T-helper 17 cell (primary cell): ENCODE results near the gene GFRA1. TPM values are rescaled to one million over a fixed set of nuclear protein-coding genes. Genes with fewer than 3 reads are reported as not detected.
"Not testable (repeated sequence)": the region's sequence is repeated elsewhere in the genome, so short reads cannot be mapped to it uniquely, and the experiment has no call there.

Source experiments
- ATAC-seq: fragments of 150-1000 bp; cut with Tn5 transposase; 2 replicates; pipeline ENCODE4 v1.10.0; 2021; ENCODE audit warnings: mild to moderate bottlenecking, moderate library complexity
- DNase-seq, 3 donors: peaks; one replicate each; pipeline versions ENCODE4 v3.0.0 to v3.0.0-alpha.2; 2020 to 2021
- H3K9me3 ChIP-seq: one replicate; pipeline ENCODE4 v1.7.0; 2013; ENCODE audit warnings: low read length, mild to moderate bottlenecking; ENCODE audit not compliant: control insufficient read depth, poor library complexity, severe bottlenecking
- H3K27ac Mint-ChIP-seq: one replicate; pipeline ENCODE4 v1.8.0; 2022; ENCODE audit warnings: mild to moderate bottlenecking, moderate library complexity, mixed read lengths
- H3K27me3 Mint-ChIP-seq: one replicate; pipeline ENCODE4 v1.8.0; 2022; ENCODE audit warnings: mixed read lengths
- H3K36me3 Mint-ChIP-seq: one replicate; pipeline ENCODE4 v1.8.0; 2022; ENCODE audit warnings: low read depth, mixed read lengths
- H3K4me1 Mint-ChIP-seq: one replicate; pipeline ENCODE4 v1.8.0; 2022; ENCODE audit warnings: mild to moderate bottlenecking, mixed read lengths
- H3K4me3 Mint-ChIP-seq: one replicate; pipeline ENCODE4 v1.8.0; 2022; ENCODE audit warnings: mild to moderate bottlenecking, moderate library complexity, mixed read lengths
- total RNA-seq, 4 donors: library from RNA in 2 of 4; stranded (reverse) in 2 of 4; gene quantifications; one replicate each; pipeline ENCODE4 v1.2.3 and lab custom pipeline; 2022 to 2026

GFRA1 gene
- total RNA-seq, 2 donors from 2014 or later, result not detected

GRCh38 chr10:116168329-116168728 is 104.7 kb downstream of the GFRA1 start:
- Mint-ChIP-seq H3K27ac (no peak overlapping the region), H3K4me3 (no peak overlapping the region), H3K27me3 (no peaks in the 10 kb centered on the region), H3K36me3 (no peaks in the 10 kb centered on the region), H3K4me1 (no peaks in the 10 kb centered on the region)
- DNase-seq, result no peak
- no peaks in the 10 kb centered on the region for H3K9me3 ChIP-seq
- no peak for ATAC-seq

- not testable (repeated sequence) for H3K4me3 Mint-ChIP-seq, DNase-seq, H3K27me3 Mint-ChIP-seq, ATAC-seq, H3K27ac Mint-ChIP-seq, H3K9me3 ChIP-seq, H3K36me3 Mint-ChIP-seq, H3K4me1 Mint-ChIP-seq
These were observed 107.1 kb downstream of the GFRA1 start for GRCh38 chr10:116165941-116166340.

- H3K4me3 Mint-ChIP-seq, result no peak overlapping the region
- H3K36me3 Mint-ChIP-seq, result no peaks in the 10 kb centered on the region
- no peaks in the 10 kb centered on the region for H3K27me3 Mint-ChIP-seq
- no peak overlapping the region for H3K27ac Mint-ChIP-seq
- DNase-seq, result no peak
- no peaks in the 10 kb centered on the region for H3K9me3 ChIP-seq
- H3K4me1 Mint-ChIP-seq, result no peaks in the 10 kb centered on the region
- ATAC-seq, result no peak
These were observed 108.7 kb downstream of the GFRA1 start for GRCh38 chr10:116164291-116164690.

GRCh38 chr10:116163333-116164131 is 109.5 kb downstream of the GFRA1 start:
- no peaks in the 10 kb centered on the region for H3K27me3 Mint-ChIP-seq
- no peak overlapping the region for H3K4me3 Mint-ChIP-seq

GRCh38 chr10:116162851-116163250 is 110.2 kb downstream of the GFRA1 start:
- H3K4me3 Mint-ChIP-seq, result no peak overlapping the region
- no peaks in the 10 kb centered on the region for H3K36me3 Mint-ChIP-seq
- H3K4me1 Mint-ChIP-seq, result no peaks in the 10 kb centered on the region
- DNase-seq, result no peak
- H3K9me3 ChIP-seq, result no peaks in the 10 kb centered on the region
- no peak overlapping the region for H3K27ac Mint-ChIP-seq
- ATAC-seq, result no peak
- H3K27me3 Mint-ChIP-seq, result no peaks in the 10 kb centered on the region

More at GRCh38 chr10:116163333-116164131, 109.5 kb downstream of the GFRA1 start:
- ATAC-seq, result no peak
- Mint-ChIP-seq H3K36me3 (no peaks in the 10 kb centered on the region), H3K4me1 (no peaks in the 10 kb centered on the region), H3K27ac (no peak overlapping the region)
- DNase-seq, result no peak
- H3K9me3 ChIP-seq, result no peaks in the 10 kb centered on the region

GRCh38 chr10:116160271-116160670 is 112.7 kb downstream of the GFRA1 start:
- H3K4me3 Mint-ChIP-seq, result no peak overlapping the region
- no peaks in the 10 kb centered on the region for H3K4me1 Mint-ChIP-seq
- DNase-seq (no peak), ATAC-seq (no peak)
- no peaks in the 10 kb centered on the region for H3K27me3 Mint-ChIP-seq
- no peak overlapping the region for H3K27ac Mint-ChIP-seq
- no peaks in the 10 kb centered on the region for H3K9me3 ChIP-seq
- no peaks in the 10 kb centered on the region for H3K36me3 Mint-ChIP-seq

GRCh38 chr10:116159197-116159596 is 113.8 kb downstream of the GFRA1 start:
- Mint-ChIP-seq H3K4me3 (no peak overlapping the region), H3K27me3 (no peaks in the 10 kb centered on the region), H3K4me1 (no peaks in the 10 kb centered on the region), H3K36me3 (no peaks in the 10 kb centered on the region), H3K27ac (no peak overlapping the region)
- no peak for DNase-seq
- H3K9me3 ChIP-seq, result no peaks in the 10 kb centered on the region
- ATAC-seq, result no peak

GRCh38 chr10:116158036-116158435 is 115.0 kb downstream of the GFRA1 start:
- no peaks in the 10 kb centered on the region for H3K36me3 Mint-ChIP-seq
- no peak overlapping the region for H3K4me3 Mint-ChIP-seq
- ATAC-seq (no peak), DNase-seq (no peak)
- no peaks in the 10 kb centered on the region for H3K9me3 ChIP-seq
- no peak overlapping the region for H3K27ac Mint-ChIP-seq
- no peaks in the 10 kb centered on the region for H3K27me3 Mint-ChIP-seq
- H3K4me1 Mint-ChIP-seq, result no peaks in the 10 kb centered on the region

- H3K4me3 Mint-ChIP-seq, result no peak overlapping the region
- no peak for DNase-seq
- H3K4me1 Mint-ChIP-seq, result no peaks in the 10 kb centered on the region
- ATAC-seq, result no peak
- H3K36me3 Mint-ChIP-seq, result no peaks in the 10 kb centered on the region
- H3K27ac Mint-ChIP-seq, result no peak overlapping the region
- H3K9me3 ChIP-seq, result no peaks in the 10 kb centered on the region
- H3K27me3 Mint-ChIP-seq, result no peaks in the 10 kb centered on the region
These were observed 115.5 kb downstream of the GFRA1 start for GRCh38 chr10:116157485-116157884.

GRCh38 chr10:116156819-116157218 is 116.2 kb downstream of the GFRA1 start:
- no peaks in the 10 kb centered on the region for H3K4me1 Mint-ChIP-seq

GRCh38 chr10:116155191-116155590 is 117.8 kb downstream of the GFRA1 start:
- no peak for DNase-seq
- no peaks in the 10 kb centered on the region for H3K4me1 Mint-ChIP-seq
- no peak overlapping the region for H3K4me3 Mint-ChIP-seq
- no peaks in the 10 kb centered on the region for H3K36me3 Mint-ChIP-seq
- H3K27me3 Mint-ChIP-seq, result no peaks in the 10 kb centered on the region
- no peak for ATAC-seq
- no peak overlapping the region for H3K27ac Mint-ChIP-seq
- H3K9me3 ChIP-seq, result no peaks in the 10 kb centered on the region

More at GRCh38 chr10:116156819-116157218, 116.2 kb downstream of the GFRA1 start:
- H3K9me3 ChIP-seq, result no peaks in the 10 kb centered on the region
- Mint-ChIP-seq H3K4me3 (no peak overlapping the region), H3K27ac (no peak overlapping the region), H3K36me3 (no peaks in the 10 kb centered on the region), H3K27me3 (no peaks in the 10 kb centered on the region)
- DNase-seq (no peak), ATAC-seq (no peak)

- no peak overlapping the region for H3K4me3 Mint-ChIP-seq
- H3K36me3 Mint-ChIP-seq, result no peaks in the 10 kb centered on the region
- no peak overlapping the region for H3K27ac Mint-ChIP-seq
- no peaks in the 10 kb centered on the region for H3K9me3 ChIP-seq
- H3K4me1 Mint-ChIP-seq, result no peaks in the 10 kb centered on the region
- no peaks in the 10 kb centered on the region for H3K27me3 Mint-ChIP-seq
- no peak for ATAC-seq
- DNase-seq, result no peak
These were observed 118.4 kb downstream of the GFRA1 start for GRCh38 chr10:116154651-116155050.

- ATAC-seq (no peak), DNase-seq (no peak)
- Mint-ChIP-seq H3K27ac (no peak overlapping the region), H3K36me3 (no peaks in the 10 kb centered on the region), H3K27me3 (no peaks in the 10 kb centered on the region), H3K4me1 (peaks cover 4% of the 10 kb centered on the region), H3K4me3 (no peak overlapping the region)
- no peaks in the 10 kb centered on the region for H3K9me3 ChIP-seq
These were observed 121.9 kb downstream of the GFRA1 start for GRCh38 chr10:116151076-116151475.

GRCh38 chr10:116150606-116151005 is 122.4 kb downstream of the GFRA1 start:
- no peak overlapping the region for H3K4me3 Mint-ChIP-seq
- H3K27me3 Mint-ChIP-seq, result no peaks in the 10 kb centered on the region
- H3K4me1 Mint-ChIP-seq, result peaks cover 4% of the 10 kb centered on the region
- no peak for DNase-seq
- H3K36me3 Mint-ChIP-seq, result no peaks in the 10 kb centered on the region
- H3K27ac Mint-ChIP-seq, result no peak overlapping the region
- ATAC-seq, result no peak
- H3K9me3 ChIP-seq, result no peaks in the 10 kb centered on the region
